GM19238 (cell line): ENCODE results near the gene MSI1.
A peak's percentile ranks its signal among the peaks of the same experiment; 100 is the strongest.
"Not testable (repeated sequence)": the region's sequence is repeated elsewhere in the genome, so short reads cannot be mapped to it uniquely, and the experiment has no call there.

Source experiments
- DNase-seq: peaks from one replicate; pipeline ENCODE4 v3.0.0; 2011; ENCODE audit warnings: low spot score; ENCODE audit not compliant: insufficient read length

The MSI1 gene

GRCh38 chr12:120357104-120357503 lies 11.9 kb downstream of the MSI1 start:
- DNase-seq = no peak

- DNase-seq = peak; percentile 86
Measured at GRCh38 chr12:120356567-120357030, 12.4 kb downstream of the MSI1 start.

GRCh38 chr12:120353556-120354317 lies 15.2 kb downstream of the MSI1 start:
- DNase-seq = no peak

GRCh38 chr12:120353136-120353535 lies 15.8 kb downstream of the MSI1 start:
- no peak for DNase-seq

- no peak for DNase-seq
Measured at GRCh38 chr12:120352117-120352516, 16.8 kb downstream of the MSI1 start.

GRCh38 chr12:120350576-120351350 lies 18.2 kb downstream of the MSI1 start:
- no peak for DNase-seq

GRCh38 chr12:120347766-120348165 lies 21.2 kb downstream of the MSI1 start:
- no peak for DNase-seq

- no peak for DNase-seq
Measured at GRCh38 chr12:120346681-120347080, 22.3 kb downstream of the MSI1 start.

GRCh38 chr12:120346031-120346430 lies 22.9 kb downstream of the MSI1 start:
- DNase-seq = no peak

- no peak for DNase-seq
Measured at GRCh38 chr12:120343692-120344091, 25.3 kb downstream of the MSI1 start.

- DNase-seq = no peak
Measured at GRCh38 chr12:120343039-120343537, 25.9 kb downstream of the MSI1 start.

- DNase-seq = no peak
Measured at GRCh38 chr12:120342175-120343038, 26.6 kb downstream of the MSI1 start.

GRCh38 chr12:120339256-120339655 lies 29.7 kb downstream of the MSI1 start:
- DNase-seq = no peak

- DNase-seq = no peak
Measured at GRCh38 chr12:120337730-120338129, 31.2 kb downstream of the MSI1 start.

GRCh38 chr12:120336392-120336791 lies 32.6 kb downstream of the MSI1 start:
- DNase-seq = not testable (repeated sequence)

GRCh38 chr12:120335447-120335846 lies 33.5 kb downstream of the MSI1 start:
- not testable (repeated sequence) for DNase-seq

GRCh38 chr12:120332523-120332922 lies 36.4 kb downstream of the MSI1 start:
- no peak for DNase-seq

- DNase-seq = no peak
Measured at GRCh38 chr12:120332041-120332440, 36.9 kb downstream of the MSI1 start.

GRCh38 chr12:120331390-120331789 lies 37.6 kb downstream of the MSI1 start:
- DNase-seq = no peak

GRCh38 chr12:120328228-120328627 lies 40.7 kb downstream of the MSI1 start:
- DNase-seq = no peak

GRCh38 chr12:120327593-120327992 lies 41.4 kb downstream of the MSI1 start, which contains the start of gene PLA2G1B:
PLA2G1B (minus strand) TSS chr12:120327779; CDS start chr12:120327753, 26 bp downstream.
- DNase-seq = no peak
